HEK293 (cell line): ENCODE measurements around the gene MICAL3.

Experiments
- TRIM28 ChIP-seq: IDR thresholded peaks from 2 replicates; pipeline ENCODE4 v1.6.1; 2011; ENCODE audit warnings: low read length, control low read depth, borderline replicate concordance
- ZEB2 ChIP-seq: fragments of 450-650 bp; formaldehyde crosslinking; IDR thresholded peaks from 2 replicates; pipeline ENCODE4 v1.5.1; 2016; ENCODE audit warnings: missing biosample characterization, missing genetic modification characterization
- ZNF121 ChIP-seq: fragments of 450-650 bp; formaldehyde crosslinking; IDR thresholded peaks from 2 replicates; pipeline ENCODE4 v1.5.1; 2016; ENCODE audit warnings: missing biosample characterization, missing genetic modification characterization
- ZNF184 ChIP-seq: fragments of 450-650 bp; IDR thresholded peaks from 2 replicates; pipeline ENCODE4 v1.5.1; 2018; ENCODE audit warnings: missing biosample characterization, mild to moderate bottlenecking, missing genetic modification characterization
- ZNF23 ChIP-seq: fragments of 450-650 bp; formaldehyde crosslinking; IDR thresholded peaks from 2 replicates; pipeline ENCODE4 v1.5.1; 2016; ENCODE audit warnings: missing biosample characterization, missing genetic modification characterization, borderline replicate concordance
- ZNF302 ChIP-seq: fragments of 450-650 bp; formaldehyde crosslinking; IDR thresholded peaks from 2 replicates; pipeline ENCODE4 v1.5.1; 2016; ENCODE audit warnings: missing biosample characterization, missing genetic modification characterization, low read depth
- ZNF433 ChIP-seq: fragments of 450-650 bp; formaldehyde crosslinking; IDR thresholded peaks from 2 replicates; pipeline ENCODE4 v1.5.1; 2016; ENCODE audit warnings: missing biosample characterization, missing genetic modification characterization, low read depth
- TF ChIP-seq, protein P1 (sequence below): fragments of 450-650 bp; formaldehyde crosslinking; conservative IDR thresholded peaks from 2 replicates; pipeline ENCODE4 v1.5.1; 2016; ENCODE audit warnings: low read depth, missing biosample characterization, missing genetic modification characterization
- TF ChIP-seq, protein P2 (sequence below): fragments of 450-650 bp; formaldehyde crosslinking; IDR thresholded peaks from 2 replicates; pipeline ENCODE4 v1.5.1; 2016; ENCODE audit warnings: missing biosample characterization, missing genetic modification characterization
- TF ChIP-seq, protein P3 (sequence below): fragments of 450-650 bp; formaldehyde crosslinking; IDR thresholded peaks from 2 replicates; pipeline ENCODE4 v1.5.1; 2016; ENCODE audit warnings: missing biosample characterization, missing genetic modification characterization

DNA sequence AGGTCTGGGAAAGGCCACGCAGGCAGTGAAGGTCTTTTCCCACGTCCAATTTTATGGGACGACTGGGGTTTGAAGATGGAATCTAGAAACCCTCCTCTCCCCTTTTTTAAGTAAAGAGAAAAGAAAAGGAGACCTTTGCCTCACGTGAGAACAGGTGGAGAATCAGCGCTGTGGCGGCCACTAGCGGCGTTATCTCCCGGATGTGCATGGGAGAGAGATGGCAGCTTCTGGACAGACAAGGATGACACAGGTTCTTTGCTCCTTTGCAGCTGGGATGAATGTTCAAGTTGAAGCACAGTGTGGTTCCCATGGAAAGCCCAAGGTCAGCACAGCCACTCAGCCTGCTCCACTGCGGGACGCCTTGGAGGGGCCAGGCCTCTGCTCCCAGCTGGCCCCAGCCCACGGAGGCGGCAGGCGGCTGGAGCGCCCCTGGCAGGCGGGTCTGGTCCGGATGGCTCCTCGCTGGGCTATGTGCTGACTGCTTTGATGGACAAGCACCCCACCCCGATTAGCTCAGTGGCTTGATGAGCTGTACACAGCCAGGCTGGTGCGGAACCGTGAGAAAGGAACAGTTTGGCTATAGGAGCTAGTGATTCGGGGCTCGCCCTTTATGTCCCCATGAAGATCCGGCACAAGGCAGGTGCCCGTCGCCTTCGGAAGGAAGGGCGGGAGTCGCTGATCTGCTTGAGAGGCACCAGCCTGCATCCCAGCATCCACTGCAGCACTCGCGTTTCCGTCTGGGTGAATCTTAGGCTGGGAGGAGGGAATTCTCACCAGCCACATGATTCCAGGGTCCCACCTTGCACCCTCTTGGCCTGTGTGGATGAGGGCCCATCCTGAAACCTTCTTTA lies 235.6 kb downstream of the MICAL3 start:
- TF ChIP-seq ZNF302 (tag by site-specific recombination) (no peak), ZNF433 (tag by site-specific recombination) (no peak), ZNF121 (no peak), ZNF184 (no peak), ZEB2 (no peak), ZNF23 (no peak), TRIM28 (no peak)
- TF ChIP-seq, protein P1, sequence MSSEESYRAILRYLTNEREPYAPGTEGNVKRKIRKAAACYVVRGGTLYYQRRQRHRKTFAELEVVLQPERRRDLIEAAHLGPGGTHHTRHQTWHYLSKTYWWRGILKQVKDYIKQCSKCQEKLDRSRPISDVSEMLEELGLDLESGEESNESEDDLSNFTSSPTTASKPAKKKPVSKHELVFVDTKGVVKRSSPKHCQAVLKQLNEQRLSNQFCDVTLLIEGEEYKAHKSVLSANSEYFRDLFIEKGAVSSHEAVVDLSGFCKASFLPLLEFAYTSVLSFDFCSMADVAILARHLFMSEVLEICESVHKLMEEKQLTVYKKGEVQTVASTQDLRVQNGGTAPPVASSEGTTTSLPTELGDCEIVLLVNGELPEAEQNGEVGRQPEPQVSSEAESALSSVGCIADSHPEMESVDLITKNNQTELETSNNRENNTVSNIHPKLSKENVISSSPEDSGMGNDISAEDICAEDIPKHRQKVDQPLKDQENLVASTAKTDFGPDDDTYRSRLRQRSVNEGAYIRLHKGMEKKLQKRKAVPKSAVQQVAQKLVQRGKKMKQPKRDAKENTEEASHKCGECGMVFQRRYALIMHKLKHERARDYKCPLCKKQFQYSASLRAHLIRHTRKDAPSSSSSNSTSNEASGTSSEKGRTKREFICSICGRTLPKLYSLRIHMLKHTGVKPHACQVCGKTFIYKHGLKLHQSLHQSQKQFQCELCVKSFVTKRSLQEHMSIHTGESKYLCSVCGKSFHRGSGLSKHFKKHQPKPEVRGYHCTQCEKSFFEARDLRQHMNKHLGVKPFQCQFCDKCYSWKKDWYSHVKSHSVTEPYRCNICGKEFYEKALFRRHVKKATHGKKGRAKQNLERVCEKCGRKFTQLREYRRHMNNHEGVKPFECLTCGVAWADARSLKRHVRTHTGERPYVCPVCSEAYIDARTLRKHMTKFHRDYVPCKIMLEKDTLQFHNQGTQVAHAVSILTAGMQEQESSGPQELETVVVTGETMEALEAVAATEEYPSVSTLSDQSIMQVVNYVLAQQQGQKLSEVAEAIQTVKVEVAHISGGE (tag by site-specific recombination): no peak
- TF ChIP-seq, protein P2, sequence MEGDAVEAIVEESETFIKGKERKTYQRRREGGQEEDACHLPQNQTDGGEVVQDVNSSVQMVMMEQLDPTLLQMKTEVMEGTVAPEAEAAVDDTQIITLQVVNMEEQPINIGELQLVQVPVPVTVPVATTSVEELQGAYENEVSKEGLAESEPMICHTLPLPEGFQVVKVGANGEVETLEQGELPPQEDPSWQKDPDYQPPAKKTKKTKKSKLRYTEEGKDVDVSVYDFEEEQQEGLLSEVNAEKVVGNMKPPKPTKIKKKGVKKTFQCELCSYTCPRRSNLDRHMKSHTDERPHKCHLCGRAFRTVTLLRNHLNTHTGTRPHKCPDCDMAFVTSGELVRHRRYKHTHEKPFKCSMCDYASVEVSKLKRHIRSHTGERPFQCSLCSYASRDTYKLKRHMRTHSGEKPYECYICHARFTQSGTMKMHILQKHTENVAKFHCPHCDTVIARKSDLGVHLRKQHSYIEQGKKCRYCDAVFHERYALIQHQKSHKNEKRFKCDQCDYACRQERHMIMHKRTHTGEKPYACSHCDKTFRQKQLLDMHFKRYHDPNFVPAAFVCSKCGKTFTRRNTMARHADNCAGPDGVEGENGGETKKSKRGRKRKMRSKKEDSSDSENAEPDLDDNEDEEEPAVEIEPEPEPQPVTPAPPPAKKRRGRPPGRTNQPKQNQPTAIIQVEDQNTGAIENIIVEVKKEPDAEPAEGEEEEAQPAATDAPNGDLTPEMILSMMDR (tag by site-specific recombination): no peak
- TF ChIP-seq, protein P3, sequence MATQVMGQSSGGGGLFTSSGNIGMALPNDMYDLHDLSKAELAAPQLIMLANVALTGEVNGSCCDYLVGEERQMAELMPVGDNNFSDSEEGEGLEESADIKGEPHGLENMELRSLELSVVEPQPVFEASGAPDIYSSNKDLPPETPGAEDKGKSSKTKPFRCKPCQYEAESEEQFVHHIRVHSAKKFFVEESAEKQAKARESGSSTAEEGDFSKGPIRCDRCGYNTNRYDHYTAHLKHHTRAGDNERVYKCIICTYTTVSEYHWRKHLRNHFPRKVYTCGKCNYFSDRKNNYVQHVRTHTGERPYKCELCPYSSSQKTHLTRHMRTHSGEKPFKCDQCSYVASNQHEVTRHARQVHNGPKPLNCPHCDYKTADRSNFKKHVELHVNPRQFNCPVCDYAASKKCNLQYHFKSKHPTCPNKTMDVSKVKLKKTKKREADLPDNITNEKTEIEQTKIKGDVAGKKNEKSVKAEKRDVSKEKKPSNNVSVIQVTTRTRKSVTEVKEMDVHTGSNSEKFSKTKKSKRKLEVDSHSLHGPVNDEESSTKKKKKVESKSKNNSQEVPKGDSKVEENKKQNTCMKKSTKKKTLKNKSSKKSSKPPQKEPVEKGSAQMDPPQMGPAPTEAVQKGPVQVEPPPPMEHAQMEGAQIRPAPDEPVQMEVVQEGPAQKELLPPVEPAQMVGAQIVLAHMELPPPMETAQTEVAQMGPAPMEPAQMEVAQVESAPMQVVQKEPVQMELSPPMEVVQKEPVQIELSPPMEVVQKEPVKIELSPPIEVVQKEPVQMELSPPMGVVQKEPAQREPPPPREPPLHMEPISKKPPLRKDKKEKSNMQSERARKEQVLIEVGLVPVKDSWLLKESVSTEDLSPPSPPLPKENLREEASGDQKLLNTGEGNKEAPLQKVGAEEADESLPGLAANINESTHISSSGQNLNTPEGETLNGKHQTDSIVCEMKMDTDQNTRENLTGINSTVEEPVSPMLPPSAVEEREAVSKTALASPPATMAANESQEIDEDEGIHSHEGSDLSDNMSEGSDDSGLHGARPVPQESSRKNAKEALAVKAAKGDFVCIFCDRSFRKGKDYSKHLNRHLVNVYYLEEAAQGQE (tag by site-specific recombination): no peak
